ENCODE data around the gene ARRB2. TPM values are rescaled to one million over a fixed set of nuclear protein-coding genes. Genes with fewer than 3 reads are reported as not detected.
"Not testable (repeated sequence)": the region's sequence is repeated elsewhere in the genome, so short reads cannot be mapped to it uniquely, and the experiment has no call there.

The ARRB2 gene
- total RNA-seq, 1 donor from 2014 or later, result 201 TPM

DNA sequence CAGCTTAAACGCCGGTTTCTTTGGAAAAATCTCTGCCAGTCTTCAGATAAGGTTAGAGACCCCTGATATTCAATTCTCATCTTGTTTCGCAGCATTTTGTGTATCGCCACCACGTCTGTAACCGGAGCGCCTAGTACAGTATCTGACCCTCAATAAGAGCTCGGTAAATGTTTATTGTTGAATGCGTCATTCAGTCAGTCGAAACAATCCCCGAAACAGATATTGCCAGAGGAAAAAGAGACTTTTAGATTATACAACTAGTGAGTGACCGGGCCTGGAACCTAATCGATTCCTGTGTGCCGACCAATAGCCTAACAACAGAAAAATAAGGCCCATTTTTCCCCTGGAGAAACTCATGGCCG, 7.1 kb upstream of the ARRB2 start:
- no peaks in the 10 kb centered on the region for H3K36me3 ChIP-seq
- H3K9me3 ChIP-seq, result no peaks in the 10 kb centered on the region
- ATAC-seq (peak in 1 of 2 donors; percentile 25), DNase-seq (no peak)
- intact Hi-C loops (cut with DNase I), result no loop called here
- H3K27me3 ChIP-seq (ENCODE audit: low read depth), result no peaks in the 10 kb centered on the region
- H3K4me3 ChIP-seq, result peak overlapping the region; percentile 89
- peak overlapping the region; percentile 84 for H3K27ac ChIP-seq
- peaks cover 15% of the 10 kb centered on the region for H3K4me1 ChIP-seq
- TF ChIP-seq, protein P1, sequence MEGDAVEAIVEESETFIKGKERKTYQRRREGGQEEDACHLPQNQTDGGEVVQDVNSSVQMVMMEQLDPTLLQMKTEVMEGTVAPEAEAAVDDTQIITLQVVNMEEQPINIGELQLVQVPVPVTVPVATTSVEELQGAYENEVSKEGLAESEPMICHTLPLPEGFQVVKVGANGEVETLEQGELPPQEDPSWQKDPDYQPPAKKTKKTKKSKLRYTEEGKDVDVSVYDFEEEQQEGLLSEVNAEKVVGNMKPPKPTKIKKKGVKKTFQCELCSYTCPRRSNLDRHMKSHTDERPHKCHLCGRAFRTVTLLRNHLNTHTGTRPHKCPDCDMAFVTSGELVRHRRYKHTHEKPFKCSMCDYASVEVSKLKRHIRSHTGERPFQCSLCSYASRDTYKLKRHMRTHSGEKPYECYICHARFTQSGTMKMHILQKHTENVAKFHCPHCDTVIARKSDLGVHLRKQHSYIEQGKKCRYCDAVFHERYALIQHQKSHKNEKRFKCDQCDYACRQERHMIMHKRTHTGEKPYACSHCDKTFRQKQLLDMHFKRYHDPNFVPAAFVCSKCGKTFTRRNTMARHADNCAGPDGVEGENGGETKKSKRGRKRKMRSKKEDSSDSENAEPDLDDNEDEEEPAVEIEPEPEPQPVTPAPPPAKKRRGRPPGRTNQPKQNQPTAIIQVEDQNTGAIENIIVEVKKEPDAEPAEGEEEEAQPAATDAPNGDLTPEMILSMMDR (IDR thresholded peaks at IDR 0.05), result no peak

DNA sequence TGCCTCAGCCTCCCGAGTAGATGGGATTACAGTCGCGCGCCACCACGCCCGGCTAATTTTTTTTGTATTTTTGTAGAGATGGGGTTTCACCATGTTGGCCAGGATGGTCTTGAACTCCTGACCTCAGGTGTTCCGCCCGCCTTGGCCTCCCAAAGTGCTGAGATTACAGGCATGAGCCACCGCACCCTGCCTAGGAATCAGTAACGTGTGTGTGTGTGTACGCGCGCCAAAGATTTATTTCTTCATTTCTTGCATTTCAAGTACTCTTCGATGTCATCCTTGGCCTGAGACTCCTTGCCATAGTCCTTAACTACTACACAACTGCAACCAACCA, 5.9 kb upstream of the ARRB2 start:
- H3K9me3 ChIP-seq; intact Hi-C loops (cut with DNase I); H3K27me3 ChIP-seq (ENCODE audit: low read depth); DNase-seq; H3K36me3 ChIP-seq; ATAC-seq: not testable (repeated sequence)
- peak overlapping the region; percentile 84 for H3K27ac ChIP-seq
- peaks cover 19% of the 10 kb centered on the region for H3K4me1 ChIP-seq
- peak overlapping the region; percentile 89 for H3K4me3 ChIP-seq

DNA sequence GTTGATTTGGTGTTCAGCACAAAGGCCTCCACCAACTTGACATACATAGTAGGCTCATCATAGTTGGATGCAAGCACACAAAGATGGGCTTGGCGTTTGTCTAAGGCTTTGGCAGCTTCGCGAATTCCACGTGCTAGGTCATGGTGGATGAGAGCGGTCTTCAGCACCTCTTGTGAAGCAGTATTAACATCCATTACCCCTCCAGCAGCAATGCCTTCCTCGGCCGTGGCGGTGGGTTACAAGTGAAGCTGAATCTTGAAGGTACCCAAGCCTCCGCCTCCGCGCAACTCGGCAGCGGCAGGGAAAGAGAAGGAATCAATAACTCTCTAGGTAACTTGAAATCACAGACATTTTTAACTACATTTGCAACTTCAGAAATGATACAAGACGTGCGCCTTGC, 5.4 kb upstream of the ARRB2 start:
- no peaks in the 10 kb centered on the region for H3K36me3 ChIP-seq
- intact Hi-C loops (cut with DNase I), result no loop called here

DNA sequence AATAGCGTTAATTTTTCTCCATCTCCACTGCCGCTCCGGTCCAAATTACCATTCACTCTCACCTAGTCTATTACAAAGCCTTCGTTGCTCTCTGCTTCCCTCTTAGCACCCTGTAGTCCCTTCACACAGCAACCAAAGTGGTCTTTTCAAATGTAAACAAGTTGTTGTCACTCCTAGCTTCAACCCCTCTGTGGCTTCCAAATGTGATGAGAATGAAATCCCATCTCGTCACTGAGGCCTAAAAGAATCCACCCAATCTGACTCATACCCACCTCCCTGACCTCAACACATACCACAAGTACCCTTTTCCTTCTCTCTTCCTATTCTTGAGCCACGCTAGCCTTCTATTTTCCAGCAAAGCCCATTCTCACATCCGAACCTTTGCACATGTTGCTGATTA, 4.3 kb upstream of the ARRB2 start:
- DNase-seq (no peak), ATAC-seq (no peak)
- Histone ChIP-seq H3K4me3 (no peak overlapping the region), H3K9me3 (no peaks in the 10 kb centered on the region), H3K27me3 (ENCODE audit: low read depth) (no peaks in the 10 kb centered on the region), H3K36me3 (no peaks in the 10 kb centered on the region), H3K4me1 (peaks cover 27% of the 10 kb centered on the region), H3K27ac (no peak overlapping the region)
- intact Hi-C loops (cut with DNase I), result no loop called here
- TF ChIP-seq, protein P1 (IDR thresholded peaks at IDR 0.05), result no peak

More for the DNA sequence above, 5.4 kb upstream of the ARRB2 start:
- Histone ChIP-seq H3K4me3 (no peak overlapping the region), H3K27ac (no peak overlapping the region), H3K9me3 (no peaks in the 10 kb centered on the region), H3K4me1 (peaks cover 23% of the 10 kb centered on the region), H3K27me3 (ENCODE audit: low read depth) (no peaks in the 10 kb centered on the region)
- ATAC-seq (no peak), DNase-seq (no peak)
- TF ChIP-seq, protein P1 (IDR thresholded peaks at IDR 0.05), result no peak

DNA sequence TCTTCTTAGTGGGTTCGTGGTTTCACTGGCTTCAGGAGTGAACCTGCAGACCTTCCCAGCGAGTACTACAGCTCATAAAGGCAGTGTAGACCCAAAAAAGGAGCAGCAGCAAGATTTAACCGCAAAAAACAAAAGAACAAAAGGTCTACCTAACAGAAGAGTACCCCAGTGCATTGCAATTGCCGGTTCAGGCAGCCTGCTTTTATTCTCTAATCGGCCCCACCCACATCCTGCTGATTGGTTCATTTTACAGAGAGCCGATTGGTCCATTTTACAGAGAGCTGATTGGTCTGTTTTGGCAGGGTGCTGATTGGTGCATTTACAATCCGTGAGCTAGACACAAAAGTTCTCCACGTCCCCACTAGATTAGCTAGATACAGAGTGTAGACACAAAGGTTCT, 2.0 kb upstream of the ARRB2 start:
- ATAC-seq (no peak), DNase-seq (no peak)
- TF ChIP-seq, protein P1 (IDR thresholded peaks at IDR 0.05), result no peak
- H3K4me1 ChIP-seq, result peaks cover 33% of the 10 kb centered on the region
- H3K4me3 ChIP-seq, result no peak overlapping the region
- H3K36me3 ChIP-seq, result no peaks in the 10 kb centered on the region
- intact Hi-C loops (cut with DNase I), result no loop called here
- H3K27me3 ChIP-seq (ENCODE audit: low read depth), result no peaks in the 10 kb centered on the region
- no peaks in the 10 kb centered on the region for H3K9me3 ChIP-seq
- no peak overlapping the region for H3K27ac ChIP-seq

DNA sequence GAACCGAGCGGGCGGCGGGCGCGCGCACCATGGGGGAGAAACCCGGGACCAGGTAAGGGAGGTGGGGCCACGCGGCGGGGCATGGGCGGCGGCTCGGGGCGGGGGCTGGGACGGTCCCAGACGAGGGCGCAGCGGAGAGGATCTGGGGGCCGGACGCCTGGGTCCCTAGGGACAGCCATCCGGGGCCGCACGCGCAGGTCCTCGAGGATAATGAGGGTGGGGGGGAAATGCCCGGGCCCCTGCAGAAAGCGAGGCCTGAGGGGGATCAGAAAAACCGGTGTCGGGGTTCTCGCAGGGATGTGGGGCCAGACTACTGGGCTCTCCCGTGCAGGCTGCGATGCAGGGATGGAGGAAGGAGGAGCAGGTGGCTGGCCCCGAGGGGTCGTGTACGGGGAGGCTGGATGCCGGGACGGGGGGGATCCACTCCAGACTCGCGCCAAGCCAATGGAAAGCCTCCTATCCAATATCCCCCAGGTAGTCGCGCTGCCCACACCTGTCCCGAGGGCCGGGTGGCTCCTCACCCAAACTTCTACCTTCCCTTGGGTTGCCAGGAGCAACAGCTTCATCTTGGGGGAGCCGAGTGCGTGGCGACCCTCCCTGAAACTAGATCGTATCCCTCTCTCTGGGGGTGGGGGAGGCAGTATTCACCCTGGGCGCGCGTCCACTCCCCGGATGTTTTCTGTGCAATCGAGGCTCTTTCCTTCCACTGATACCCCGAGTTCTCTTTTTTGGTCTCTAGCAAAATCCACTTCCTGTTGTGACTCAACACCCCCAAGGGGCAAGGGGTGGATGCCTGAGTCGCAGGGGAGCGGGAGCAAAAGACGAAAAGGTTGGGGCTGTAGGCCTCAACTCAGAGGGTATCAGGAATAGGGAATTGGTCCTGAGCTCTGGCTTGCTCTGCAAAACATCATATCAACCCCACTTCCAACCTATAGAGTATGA, 532 bp downstream of the ARRB2 start:
- H3K27me3 ChIP-seq (ENCODE audit: low read depth), result no peaks in the 10 kb centered on the region
- intact Hi-C loops (cut with DNase I), result no loop called here
- H3K4me1 ChIP-seq, result peaks cover 41% of the 10 kb centered on the region
- TF ChIP-seq, protein P1 (IDR thresholded peaks at IDR 0.05), result no peak
- peaks cover 2% of the 10 kb centered on the region for H3K36me3 ChIP-seq
- DNase-seq, result peak; percentile 70
- no peaks in the 10 kb centered on the region for H3K9me3 ChIP-seq
- peak overlapping the region; percentile 85 for H3K27ac ChIP-seq
- peak overlapping the region; percentile 73 for H3K4me3 ChIP-seq
- peak; percentile 3 to 12 for ATAC-seq
